NCI-H1048 (cell line): Measurements from ENCODE around the gene PLA2G15.

Experiments
- DNase-seq: peaks from one replicate; lab custom pipeline; 2025; lab: John Stamatoyannopoulos, UW

PLA2G15 gene

GRCh38 chr16:68253721-68254120 is 8.5 kb downstream of the PLA2G15 start:
- DNase-seq = no peak

GRCh38 chr16:68255712-68256111 is 10.5 kb downstream of the PLA2G15 start:
- no peak for DNase-seq

- no peak for DNase-seq
Measured at GRCh38 chr16:68257251-68257905, 12.2 kb downstream of the PLA2G15 start.

GRCh38 chr16:68257906-68258800 is 13.0 kb downstream of the PLA2G15 start:
- DNase-seq = no peak

DNA sequence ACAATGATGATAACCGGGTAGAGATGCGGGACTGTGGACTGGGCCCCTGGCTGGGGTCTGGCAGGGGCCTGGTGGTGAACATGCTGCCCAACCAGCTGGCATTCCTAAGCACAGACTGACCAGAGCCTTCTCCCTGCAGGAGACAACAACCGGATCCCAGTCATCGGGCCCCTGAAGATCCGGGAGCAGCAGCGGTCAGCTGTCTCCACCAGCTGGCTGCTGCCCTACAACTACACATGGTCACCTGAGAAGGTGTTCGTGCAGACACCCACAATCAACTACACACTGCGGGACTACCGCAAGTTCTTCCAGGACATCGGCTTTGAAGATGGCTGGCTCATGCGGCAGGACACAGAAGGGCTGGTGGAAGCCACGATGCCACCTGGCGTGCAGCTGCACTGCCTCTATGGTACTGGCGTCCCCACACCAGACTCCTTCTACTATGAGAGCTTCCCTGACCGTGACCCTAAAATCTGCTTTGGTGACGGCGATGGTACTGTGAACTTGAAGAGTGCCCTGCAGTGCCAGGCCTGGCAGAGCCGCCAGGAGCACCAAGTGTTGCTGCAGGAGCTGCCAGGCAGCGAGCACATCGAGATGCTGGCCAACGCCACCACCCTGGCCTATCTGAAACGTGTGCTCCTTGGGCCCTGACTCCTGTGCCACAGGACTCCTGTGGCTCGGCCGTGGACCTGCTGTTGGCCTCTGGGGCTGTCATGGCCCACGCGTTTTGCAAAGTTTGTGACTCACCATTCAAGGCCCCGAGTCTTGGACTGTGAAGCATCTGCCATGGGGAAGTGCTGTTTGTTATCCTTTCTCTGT is 14.0 kb downstream of the PLA2G15 start:
- DNase-seq = no peak

GRCh38 chr16:68263559-68264127 is 18.5 kb downstream of the PLA2G15 start:
- DNase-seq = no peak

- DNase-seq = no peak
Measured at GRCh38 chr16:68264128-68265077, 19.2 kb downstream of the PLA2G15 start, which contains the start of gene SLC7A6. SLC7A6 (plus strand) TSS chr16:68264526; CDS start chr16:68274727, 10,201 bp downstream.

- no peak for DNase-seq
Measured at GRCh38 chr16:68265078-68265920, 20.1 kb downstream of the PLA2G15 start.

DNA sequence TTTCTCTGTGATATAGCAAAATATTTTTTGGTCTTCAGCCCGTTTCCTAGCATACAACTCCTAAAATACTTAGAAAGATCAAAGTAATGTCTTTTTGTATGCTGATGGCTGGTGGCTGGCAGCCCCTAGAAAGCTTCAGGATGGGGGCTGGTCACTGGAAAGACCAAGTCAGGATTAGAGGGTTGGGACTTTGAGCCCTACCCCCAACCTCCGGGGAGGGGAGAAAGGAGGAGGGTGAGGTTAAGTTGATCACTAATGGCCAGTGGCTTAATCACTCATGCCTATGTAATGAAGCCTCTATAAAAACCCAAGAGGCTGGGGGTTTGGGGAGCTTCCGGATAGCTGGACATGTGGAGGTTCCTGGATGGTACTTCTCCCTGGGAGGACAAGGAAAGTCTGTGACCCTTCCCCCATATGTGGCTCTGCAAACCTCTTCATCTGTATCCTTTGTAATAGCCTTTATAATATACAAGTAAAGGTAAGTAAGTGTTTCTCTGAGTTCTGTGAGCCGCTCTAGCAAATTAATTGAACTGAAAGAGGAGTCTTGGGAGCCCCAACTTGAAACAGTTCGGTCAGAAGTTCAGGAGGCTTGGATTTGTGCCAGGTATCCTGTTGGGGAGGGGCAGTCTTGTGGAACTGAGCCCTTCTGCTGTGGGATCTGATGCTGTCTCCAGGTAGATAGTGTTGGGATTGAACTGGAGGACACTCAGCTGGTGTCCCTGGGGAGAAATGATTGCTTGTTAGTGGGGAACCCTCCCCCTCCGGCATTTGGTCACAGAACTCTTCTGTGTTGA is 22.6 kb downstream of the PLA2G15 start:
- DNase-seq = no peak

- no peak for DNase-seq
Measured at GRCh38 chr16:68269793-68270192, 24.6 kb downstream of the PLA2G15 start.

DNA sequence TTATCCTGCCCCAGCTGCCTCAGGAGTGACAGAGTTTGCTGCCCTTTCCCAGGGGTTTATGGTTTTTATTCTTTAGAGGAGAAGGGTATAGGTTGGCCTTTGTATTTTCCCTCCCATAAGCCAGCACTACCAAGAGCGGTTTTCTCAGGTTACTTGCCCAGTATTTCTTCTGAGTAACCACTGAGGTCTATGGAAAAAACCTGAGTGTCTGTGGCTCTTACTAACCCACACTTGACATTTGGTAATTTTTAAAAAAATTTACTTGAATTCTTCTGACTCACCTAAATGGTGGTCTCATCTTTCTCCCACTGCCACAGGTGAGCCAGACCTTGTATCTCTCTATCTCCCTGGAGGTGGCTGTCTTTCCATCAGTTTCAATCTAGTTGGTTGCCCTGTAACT is 25.2 kb downstream of the PLA2G15 start:
- no peak for DNase-seq

- no peak for DNase-seq
Measured at GRCh38 chr16:68272507-68273209, 27.5 kb downstream of the PLA2G15 start.

DNA sequence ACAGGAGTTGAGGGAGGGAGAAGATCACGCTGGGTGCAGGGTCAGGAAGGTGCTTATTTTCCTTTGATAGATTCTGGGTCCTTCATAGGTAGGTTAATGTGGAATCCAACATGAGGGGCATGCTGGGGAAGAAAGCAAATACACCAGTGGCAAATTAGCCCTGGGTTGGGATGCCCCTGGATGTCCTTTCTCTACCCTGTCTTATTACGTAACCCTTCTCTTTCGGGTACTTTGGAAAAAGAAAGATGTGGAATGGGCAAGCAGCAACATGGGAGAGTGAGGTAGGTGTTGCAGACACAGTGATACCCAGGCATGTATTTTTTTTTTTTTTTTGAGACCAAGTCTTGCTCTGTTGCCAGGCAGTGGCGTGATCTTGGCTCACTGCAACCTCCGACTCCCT is 28.3 kb downstream of the PLA2G15 start:
- no peak for DNase-seq

DNA sequence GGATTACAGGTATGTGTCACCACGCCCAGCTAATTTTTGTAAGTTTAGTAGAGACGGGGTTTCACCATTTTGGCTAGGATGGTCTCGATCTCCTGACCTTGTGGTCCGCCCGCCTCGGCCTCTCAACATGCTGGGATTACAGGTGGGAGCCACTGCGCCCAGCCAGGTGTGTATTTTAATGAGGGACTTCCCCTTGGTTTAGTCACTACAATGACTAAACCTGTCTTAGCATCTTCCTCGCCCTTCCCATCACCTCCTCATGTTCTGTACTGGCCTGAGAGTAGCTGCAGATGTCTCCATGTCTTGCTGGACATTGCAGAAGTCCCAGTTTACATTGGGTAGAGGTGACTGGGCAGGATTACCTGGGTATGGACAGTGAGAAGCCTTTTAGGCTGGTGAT is 28.7 kb downstream of the PLA2G15 start:
- DNase-seq = no peak

DNA sequence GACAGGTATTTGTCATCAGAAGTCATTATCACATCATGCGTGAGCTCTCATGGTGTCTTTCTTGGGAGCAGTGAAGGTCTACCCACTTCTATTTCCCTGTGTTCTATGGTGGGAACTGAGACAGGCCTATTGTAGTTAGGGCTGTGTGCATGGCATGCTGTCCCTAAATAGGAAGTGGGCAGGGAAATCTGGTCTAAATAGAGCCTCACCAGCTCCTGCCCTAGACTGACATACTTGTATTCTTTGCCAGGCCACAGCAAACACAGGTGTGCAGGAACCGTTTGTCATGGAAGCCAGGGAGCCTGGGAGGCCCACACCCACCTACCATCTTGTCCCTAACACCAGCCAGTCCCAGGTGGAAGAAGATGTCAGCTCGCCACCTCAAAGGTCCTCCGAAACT is 29.3 kb downstream of the PLA2G15 start:
- DNase-seq = no peak

- DNase-seq = no peak
Measured at GRCh38 chr16:68275611-68276191, 30.5 kb downstream of the PLA2G15 start.

GRCh38 chr16:68276223-68276622 is 31.1 kb downstream of the PLA2G15 start:
- no peak for DNase-seq
